ENCODE data around the gene IRF3. TPM values are rescaled to one million over a fixed set of nuclear protein-coding genes. Genes with fewer than 3 reads are reported as not detected.
"Not testable (repeated sequence)": the region's sequence is repeated elsewhere in the genome, so short reads cannot be mapped to it uniquely, and the experiment has no call there.

The IRF3 gene
- total RNA-seq, 1 donor from 2014 or later, result 40.1 TPM

DNA sequence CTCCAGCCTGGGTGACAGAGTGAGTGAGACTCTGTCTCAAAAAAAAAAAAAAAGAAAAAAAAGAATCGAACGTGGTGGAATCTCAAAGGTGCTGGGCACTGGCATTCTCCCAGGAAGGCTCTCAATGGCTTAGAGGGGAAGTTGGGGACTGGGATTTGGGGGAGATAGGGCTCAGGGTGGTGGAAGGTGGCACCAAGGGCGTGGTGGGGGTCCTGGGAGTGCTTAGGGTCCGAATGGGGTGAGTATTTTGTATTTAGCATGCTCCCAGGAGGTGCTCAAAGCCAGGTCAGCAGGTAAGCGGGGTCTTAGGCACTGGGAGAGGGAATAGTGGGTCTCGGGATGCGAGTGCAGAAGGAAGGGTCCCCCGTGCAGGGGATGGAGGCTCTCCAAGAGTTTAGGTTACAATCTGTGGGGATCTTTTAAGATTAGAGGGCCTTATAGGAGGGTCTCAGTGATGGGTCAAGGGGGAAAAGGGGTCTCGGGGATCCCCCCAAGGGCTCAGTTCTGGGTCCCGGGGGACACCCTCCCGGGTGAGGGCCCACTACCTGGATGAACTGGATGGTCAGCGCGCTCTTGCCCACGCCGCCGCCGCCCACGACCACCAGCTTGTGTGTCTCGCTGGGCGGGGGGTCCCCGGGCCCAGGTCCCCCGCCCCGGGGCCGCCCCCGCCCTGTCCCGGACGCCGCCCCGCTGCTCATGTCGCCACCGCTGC is 26.1 kb downstream of the IRF3 start:
- Mint-ChIP-seq H3K36me3 (ENCODE audit: unreplicated experiment) (no peaks in the 10 kb centered on the region), H3K27ac (ENCODE audit: unreplicated experiment) (peak overlapping the region; percentile 38), H3K27me3 (ENCODE audit: unreplicated experiment) (peaks cover 17% of the 10 kb centered on the region), H3K9me3 (ENCODE audit: unreplicated experiment) (peaks cover 14% of the 10 kb centered on the region), H3K4me3 (ENCODE audit: unreplicated experiment) (peak overlapping the region; percentile 79), H3K4me1 (ENCODE audit: low read depth, unreplicated experiment) (peaks cover 44% of the 10 kb centered on the region)
- TF ChIP-seq, protein P1, sequence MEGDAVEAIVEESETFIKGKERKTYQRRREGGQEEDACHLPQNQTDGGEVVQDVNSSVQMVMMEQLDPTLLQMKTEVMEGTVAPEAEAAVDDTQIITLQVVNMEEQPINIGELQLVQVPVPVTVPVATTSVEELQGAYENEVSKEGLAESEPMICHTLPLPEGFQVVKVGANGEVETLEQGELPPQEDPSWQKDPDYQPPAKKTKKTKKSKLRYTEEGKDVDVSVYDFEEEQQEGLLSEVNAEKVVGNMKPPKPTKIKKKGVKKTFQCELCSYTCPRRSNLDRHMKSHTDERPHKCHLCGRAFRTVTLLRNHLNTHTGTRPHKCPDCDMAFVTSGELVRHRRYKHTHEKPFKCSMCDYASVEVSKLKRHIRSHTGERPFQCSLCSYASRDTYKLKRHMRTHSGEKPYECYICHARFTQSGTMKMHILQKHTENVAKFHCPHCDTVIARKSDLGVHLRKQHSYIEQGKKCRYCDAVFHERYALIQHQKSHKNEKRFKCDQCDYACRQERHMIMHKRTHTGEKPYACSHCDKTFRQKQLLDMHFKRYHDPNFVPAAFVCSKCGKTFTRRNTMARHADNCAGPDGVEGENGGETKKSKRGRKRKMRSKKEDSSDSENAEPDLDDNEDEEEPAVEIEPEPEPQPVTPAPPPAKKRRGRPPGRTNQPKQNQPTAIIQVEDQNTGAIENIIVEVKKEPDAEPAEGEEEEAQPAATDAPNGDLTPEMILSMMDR (IDR thresholded peaks at IDR 0.05; ENCODE audit: partially characterized antibody, unreplicated experiment), result no peak
- DNase-seq, result no peak

DNA sequence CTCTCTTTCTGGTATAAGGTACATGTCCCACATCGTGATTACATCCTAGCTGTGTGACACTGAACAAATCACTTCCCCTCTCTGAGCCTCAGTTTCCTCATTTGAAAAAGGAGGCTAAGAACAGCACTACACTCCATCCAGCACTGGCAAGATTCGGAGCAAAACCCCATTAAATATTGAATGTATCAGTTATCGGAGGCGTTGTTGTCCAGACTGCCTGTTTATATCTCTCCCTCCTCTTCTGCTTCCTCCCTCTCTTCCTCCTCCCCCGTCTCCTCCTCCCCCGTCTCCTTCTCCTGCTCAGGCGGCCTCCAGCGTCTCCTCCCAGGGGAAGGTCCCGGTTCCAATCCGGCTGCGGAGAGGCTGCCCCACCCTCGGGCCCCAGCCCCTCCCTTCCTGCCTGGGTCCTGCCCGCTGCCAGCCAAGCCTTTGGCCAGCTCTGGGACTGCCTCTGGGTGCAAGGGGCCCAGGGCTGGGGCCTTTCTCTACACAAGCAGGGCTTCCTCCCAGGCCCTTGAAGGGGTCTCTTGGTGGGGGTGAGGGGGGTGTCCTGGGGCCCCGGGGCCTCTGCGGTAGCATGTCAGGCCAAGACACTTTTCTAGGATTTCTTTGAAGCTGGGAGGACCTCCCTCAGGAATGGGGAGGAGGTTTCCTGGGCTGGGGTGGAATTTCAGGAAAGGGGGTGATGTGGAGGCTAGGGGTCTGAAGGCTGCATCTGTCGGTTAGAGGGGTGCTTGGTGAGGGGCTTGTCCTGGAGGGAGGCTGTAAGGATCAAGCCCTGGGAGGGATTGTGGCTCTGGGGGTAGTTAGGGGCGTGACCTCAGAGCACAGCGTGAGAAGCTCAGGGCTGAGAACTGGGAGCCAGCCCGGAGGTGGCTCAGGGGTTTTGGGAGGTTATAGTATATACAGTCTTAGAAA is 27.6 kb downstream of the IRF3 start:
- H3K36me3 Mint-ChIP-seq (ENCODE audit: unreplicated experiment), result no peaks in the 10 kb centered on the region
- peak overlapping the region; percentile 79 for H3K4me3 Mint-ChIP-seq (ENCODE audit: unreplicated experiment)
- DNase-seq, result peak; percentile 60
- no peak overlapping the region for H3K27ac Mint-ChIP-seq (ENCODE audit: unreplicated experiment)
- TF ChIP-seq, protein P1 (IDR thresholded peaks at IDR 0.05; ENCODE audit: partially characterized antibody, unreplicated experiment), result no peak
- H3K4me1 Mint-ChIP-seq (ENCODE audit: low read depth, unreplicated experiment), result peaks cover 35% of the 10 kb centered on the region
- peaks cover 9% of the 10 kb centered on the region for H3K9me3 Mint-ChIP-seq (ENCODE audit: unreplicated experiment)
- H3K27me3 Mint-ChIP-seq (ENCODE audit: unreplicated experiment), result peaks cover 17% of the 10 kb centered on the region

DNA sequence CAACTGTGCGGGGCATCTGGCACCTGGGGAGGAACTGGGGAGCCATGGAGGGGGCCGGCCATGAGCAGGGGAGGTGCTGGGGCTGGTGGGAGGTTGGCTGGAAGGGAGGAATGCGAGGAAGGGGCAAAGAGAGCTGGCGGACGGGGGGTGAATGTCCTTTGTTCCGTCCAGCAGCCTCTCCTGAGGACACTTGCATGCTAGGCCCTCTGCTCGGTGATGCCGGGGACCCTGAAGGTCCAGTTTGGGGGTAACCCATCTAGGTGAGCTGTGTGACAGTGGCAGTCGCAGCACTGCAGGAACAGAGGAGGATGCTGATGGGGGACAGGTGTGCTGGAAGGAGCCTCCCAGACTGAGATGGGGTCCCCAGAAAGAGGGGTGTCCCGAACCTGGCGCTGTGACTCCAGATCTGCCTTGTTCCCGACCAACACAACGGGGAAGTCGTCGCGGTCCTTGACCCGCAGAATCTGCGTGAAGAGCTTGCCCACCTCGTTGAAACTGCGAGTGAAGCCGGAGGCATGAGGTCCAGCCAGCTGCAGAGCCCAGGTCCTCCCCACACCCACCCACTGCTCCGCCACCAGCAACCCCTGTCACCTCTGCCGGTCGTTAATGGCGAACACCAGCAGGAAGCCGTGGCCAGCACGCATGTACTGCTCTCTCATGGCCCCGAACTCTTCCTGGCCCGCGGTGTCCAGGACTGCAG is 29.3 kb downstream of the IRF3 start:
- H3K27me3 Mint-ChIP-seq (ENCODE audit: unreplicated experiment), result peaks cover 10% of the 10 kb centered on the region
- H3K4me3 Mint-ChIP-seq (ENCODE audit: unreplicated experiment), result no peak overlapping the region
- peaks cover 4% of the 10 kb centered on the region for H3K9me3 Mint-ChIP-seq (ENCODE audit: unreplicated experiment)
- TF ChIP-seq, protein P1 (IDR thresholded peaks at IDR 0.05; ENCODE audit: partially characterized antibody, unreplicated experiment), result no peak
- peaks cover 27% of the 10 kb centered on the region for H3K4me1 Mint-ChIP-seq (ENCODE audit: low read depth, unreplicated experiment)
- no peak for DNase-seq
- peak overlapping the region; percentile 33 for H3K27ac Mint-ChIP-seq (ENCODE audit: unreplicated experiment)
- no peaks in the 10 kb centered on the region for H3K36me3 Mint-ChIP-seq (ENCODE audit: unreplicated experiment)

DNA sequence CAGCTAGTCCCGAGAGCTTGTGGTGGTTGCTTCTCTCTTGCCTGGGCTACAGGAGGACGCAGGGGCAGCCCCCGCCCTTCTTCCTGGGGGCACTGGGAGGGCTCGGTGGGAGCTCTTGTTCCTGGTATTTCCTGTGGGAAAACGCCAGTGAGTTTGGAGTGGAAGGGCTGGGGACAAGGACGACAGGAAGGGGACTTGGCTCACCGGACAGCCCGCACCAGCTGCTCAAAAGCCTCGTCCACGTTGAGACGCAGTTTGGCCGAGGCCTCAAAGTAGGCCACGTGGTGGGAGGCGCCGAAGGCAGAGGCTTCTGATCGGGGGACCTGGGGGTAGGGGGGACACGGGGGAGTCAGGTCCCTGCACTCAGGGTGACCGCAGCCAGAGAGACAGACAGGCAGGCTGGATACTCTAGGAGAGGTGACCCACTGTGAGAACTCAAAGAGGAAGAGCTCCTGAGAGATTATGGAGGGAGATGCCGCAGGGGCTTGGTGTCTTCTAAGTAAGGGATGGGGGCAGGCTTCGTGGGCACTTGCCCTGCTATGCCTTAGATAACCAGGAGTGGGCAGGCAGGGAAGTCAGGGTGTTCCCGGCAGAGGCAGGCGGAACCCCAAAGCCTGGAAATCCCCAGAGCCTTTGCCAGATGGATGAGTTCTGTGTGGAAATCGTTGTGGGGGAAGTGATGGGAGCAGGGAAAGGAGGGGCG is 30.0 kb downstream of the IRF3 start:
- H3K4me3 Mint-ChIP-seq (ENCODE audit: unreplicated experiment), result no peak overlapping the region
- DNase-seq, result no peak
- H3K27ac Mint-ChIP-seq (ENCODE audit: unreplicated experiment), result peak overlapping the region; percentile 33
- H3K9me3 Mint-ChIP-seq (ENCODE audit: unreplicated experiment), result peaks cover 4% of the 10 kb centered on the region
- peaks cover 23% of the 10 kb centered on the region for H3K4me1 Mint-ChIP-seq (ENCODE audit: low read depth, unreplicated experiment)
- TF ChIP-seq, protein P1 (IDR thresholded peaks at IDR 0.05; ENCODE audit: partially characterized antibody, unreplicated experiment), result no peak
- H3K27me3 Mint-ChIP-seq (ENCODE audit: unreplicated experiment), result peaks cover 10% of the 10 kb centered on the region
- no peaks in the 10 kb centered on the region for H3K36me3 Mint-ChIP-seq (ENCODE audit: unreplicated experiment)

DNA sequence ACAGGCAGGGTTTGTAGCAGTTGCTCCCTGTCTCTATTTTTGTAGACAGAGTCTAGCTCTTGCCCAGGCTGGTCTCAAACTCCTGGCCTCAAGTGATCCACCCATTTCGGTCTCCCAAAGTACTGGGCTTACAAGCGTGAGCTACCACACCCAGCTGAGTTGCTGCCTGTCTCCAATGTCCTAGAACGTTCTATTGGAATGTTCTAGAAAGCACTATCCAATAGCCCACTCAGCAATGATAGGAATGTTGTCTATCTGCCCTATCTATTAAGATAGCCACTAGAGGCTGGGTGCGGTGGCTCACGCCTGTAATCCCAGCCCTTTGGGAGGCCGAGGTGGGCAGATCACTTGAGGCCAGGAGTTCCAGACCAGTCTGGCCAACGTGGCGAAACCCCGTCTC is 32.4 kb downstream of the IRF3 start:
- DNase-seq; H3K27me3 Mint-ChIP-seq (ENCODE audit: unreplicated experiment); H3K4me3 Mint-ChIP-seq (ENCODE audit: unreplicated experiment); H3K9me3 Mint-ChIP-seq (ENCODE audit: unreplicated experiment); H3K36me3 Mint-ChIP-seq (ENCODE audit: unreplicated experiment); H3K27ac Mint-ChIP-seq (ENCODE audit: unreplicated experiment): not testable (repeated sequence)
- peaks cover 12% of the 10 kb centered on the region for H3K4me1 Mint-ChIP-seq (ENCODE audit: low read depth, unreplicated experiment)
